PC-9 (cell line): ENCODE measurements around the gene NMNAT3. TPM values are rescaled to one million over a fixed set of nuclear protein-coding genes. Genes with fewer than 3 reads are reported as not detected.

ENCODE experiments used
- BruUV-seq: library from RNA; stranded (reverse); fragments of 400-500 nt; replicated peaks from 2 replicates; lab custom pipeline; 2021; lab: Mats Ljungman, UMichigan
- CTCF ChIA-PET: fragments of 300-600 bp; sonication (Branson Sonifier 250); formaldehyde crosslinking; loops from one replicate; lab custom pipeline; 2022; ENCODE audit warnings: antibody characterized with exemption; lab: Charles Lee
- POLR2A ChIA-PET: fragments of 300-600 bp; sonication (Branson Sonifier 250); formaldehyde crosslinking; loops from one replicate; lab custom pipeline; 2022; ENCODE audit warnings: antibody characterized with exemption; ENCODE audit not compliant: unreplicated experiment; lab: Charles Lee
- DNase-seq, 2 experiments: peaks; one replicate each; pipeline versions ENCODE4 v3.0.0 to v3.0.0-alpha.2; 2015 to 2022; ENCODE audit warnings: mixed read lengths in 1 of 2
- H2AFZ ChIP-seq: fragments of 200-600 bp; sonication (generic); 2 replicates; pipeline ENCODE4 v1.8.1; 2017; ENCODE audit warnings: antibody characterized with exemption
- H3F3A ChIP-seq: fragments of 200-600 bp; sonication (generic); 2 replicates; pipeline ENCODE4 v1.8.1; 2017; ENCODE audit warnings: antibody characterized with exemption, mild to moderate bottlenecking, low read depth; ENCODE audit not compliant: insufficient read depth
- H3K27ac ChIP-seq: fragments of 200-600 bp; sonication (generic); 2 replicates; pipeline ENCODE4 v1.6.1; 2016; ENCODE audit warnings: mixed run types
- H3K27me3 ChIP-seq: fragments of 200-600 bp; sonication (generic); 2 replicates; pipeline ENCODE4 v1.6.1; 2016; ENCODE audit warnings: low read depth, mixed run types; ENCODE audit not compliant: insufficient read depth
- H3K36me3 ChIP-seq: fragments of 200-600 bp; sonication (generic); 2 replicates; pipeline ENCODE4 v1.6.1; 2016; ENCODE audit warnings: low read depth, mixed run types
- H3K4me1 ChIP-seq: fragments of 200-600 bp; sonication (generic); replicated peaks from 2 replicates; pipeline ENCODE4 v1.6.1; 2016; ENCODE audit warnings: mixed run types; ENCODE audit not compliant: insufficient read depth
- H3K4me2 ChIP-seq: fragments of 200-600 bp; sonication (generic); 2 replicates; pipeline ENCODE4 v1.6.1; 2017; ENCODE audit warnings: mixed run types
- H3K4me3 ChIP-seq: fragments of 200-600 bp; sonication (generic); 2 replicates; pipeline ENCODE4 v1.6.1; 2016; ENCODE audit warnings: mixed run types
- H3K79me2 ChIP-seq: fragments of 200-600 bp; sonication (generic); 2 replicates; pipeline ENCODE4 v1.6.1; 2017; ENCODE audit warnings: low read depth, mixed run types
- H3K9me2 ChIP-seq: fragments of 200-600 bp; sonication (generic); 2 replicates; pipeline ENCODE4 v1.8.1; 2017; ENCODE audit warnings: mild to moderate bottlenecking; ENCODE audit not compliant: insufficient read depth
- H3K9me3 ChIP-seq: fragments of 200-600 bp; sonication (generic); 2 replicates; pipeline ENCODE4 v1.8.1; 2016; ENCODE audit warnings: low read depth; ENCODE audit not compliant: insufficient read depth
- H4K20me1 ChIP-seq: fragments of 200-600 bp; sonication (generic); 2 replicates; pipeline ENCODE4 v1.8.1; 2017; ENCODE audit not compliant: insufficient read depth
- CTCF ChIP-seq: fragments of 200-600 bp; sonication (generic); conservative IDR thresholded peaks from 2 replicates; pipeline ENCODE4 v1.6.1; 2017; ENCODE audit warnings: mixed run types, antibody characterized with exemption, mild to moderate bottlenecking, moderate library complexity
- EZH2 ChIP-seq: fragments of 200-600 bp; sonication (generic); IDR thresholded peaks from 2 replicates; pipeline ENCODE4 v1.8.0; 2017; ENCODE audit warnings: antibody characterized with exemption, low read depth
- intact Hi-C: fragments of 100-400 bp; cut with micrococcal nuclease; formaldehyde crosslinking; loops from one replicate; pipeline ENCODE4 v1.10.0; 2022; ENCODE audit not compliant: unreplicated experiment
- total RNA-seq: library from RNA; stranded (reverse); gene quantifications from 2 replicates; pipeline ENCODE4 v1.2.3, GENCODE V29; 2021

NMNAT3 gene
- total RNA-seq, 1 experiment from 2014 or later, result 1.6 TPM

- DNase-seq, result no peak
- H3K27ac ChIP-seq, result no peak overlapping the region
- H2AFZ ChIP-seq, result no peak overlapping the region
- CTCF ChIA-PET, result no interaction called here
- no peak overlapping the region for H3K4me3 ChIP-seq
- no peaks in the 10 kb centered on the region for H3K27me3 ChIP-seq
- POLR2A ChIA-PET, result no interaction called here
- H3K4me1 ChIP-seq, result no peaks in the 10 kb centered on the region
- H3K9me2 ChIP-seq, result no peaks in the 10 kb centered on the region
- no peaks in the 10 kb centered on the region for H3F3A ChIP-seq
- no peaks in the 10 kb centered on the region for H3K79me2 ChIP-seq
- no peaks in the 10 kb centered on the region for H3K9me3 ChIP-seq
- no TSS peak for BruUV-seq
- intact Hi-C loops, result no loop called here
- H3K4me2 ChIP-seq, result no peak overlapping the region
- TF ChIP-seq EZH2 (no peak), CTCF (no peak; the same call in 1 of the 2 replicates)
- no peaks in the 10 kb centered on the region for H3K36me3 ChIP-seq
- no peaks in the 10 kb centered on the region for H4K20me1 ChIP-seq
Measured at GRCh38 chr3:139588450-139588849, 89.3 kb downstream of the NMNAT3 start.

GRCh38 chr3:139587797-139588196, 90.0 kb downstream of the NMNAT3 start:
- TF ChIP-seq EZH2 (no peak), CTCF (no peak)
- CTCF ChIA-PET, result no interaction called here
- H3K36me3 ChIP-seq, result no peaks in the 10 kb centered on the region
- no peaks in the 10 kb centered on the region for H3K27me3 ChIP-seq
- no peak overlapping the region for H3K27ac ChIP-seq
- H3K79me2 ChIP-seq, result no peaks in the 10 kb centered on the region
- H4K20me1 ChIP-seq, result no peaks in the 10 kb centered on the region
- no peaks in the 10 kb centered on the region for H3K9me2 ChIP-seq
- DNase-seq, result no peak
- no peaks in the 10 kb centered on the region for H3F3A ChIP-seq
- no peaks in the 10 kb centered on the region for H3K4me1 ChIP-seq
- BruUV-seq, result no TSS peak
- no peak overlapping the region for H3K4me3 ChIP-seq
- H3K4me2 ChIP-seq, result no peak overlapping the region
- H3K9me3 ChIP-seq, result no peaks in the 10 kb centered on the region
- POLR2A ChIA-PET, result no interaction called here
- intact Hi-C loops, result no loop called here
- no peak overlapping the region for H2AFZ ChIP-seq

GRCh38 chr3:139586420-139587017, 91.3 kb downstream of the NMNAT3 start:
- Histone ChIP-seq H3K4me3 (no peak overlapping the region), H3K9me2 (no peaks in the 10 kb centered on the region), H3K79me2 (no peaks in the 10 kb centered on the region), H3K4me1 (no peaks in the 10 kb centered on the region), H3K4me2 (no peak overlapping the region), H2AFZ (no peak overlapping the region), H3K27ac (no peak overlapping the region), H3K27me3 (no peaks in the 10 kb centered on the region), H3F3A (no peaks in the 10 kb centered on the region), H4K20me1 (no peaks in the 10 kb centered on the region), H3K9me3 (no peaks in the 10 kb centered on the region), H3K36me3 (no peaks in the 10 kb centered on the region)
- intact Hi-C loops, result no loop called here
- ChIA-PET POLR2A (no interaction called here), CTCF (no interaction called here)
- no peak for DNase-seq
- TF ChIP-seq EZH2 (no peak), CTCF (no peak)
- BruUV-seq, result no TSS peak
